ENCODE results near the gene TRIM47.
A peak's percentile ranks its signal among the peaks of the same experiment; 100 is the strongest.

The TRIM47 gene

DNA sequence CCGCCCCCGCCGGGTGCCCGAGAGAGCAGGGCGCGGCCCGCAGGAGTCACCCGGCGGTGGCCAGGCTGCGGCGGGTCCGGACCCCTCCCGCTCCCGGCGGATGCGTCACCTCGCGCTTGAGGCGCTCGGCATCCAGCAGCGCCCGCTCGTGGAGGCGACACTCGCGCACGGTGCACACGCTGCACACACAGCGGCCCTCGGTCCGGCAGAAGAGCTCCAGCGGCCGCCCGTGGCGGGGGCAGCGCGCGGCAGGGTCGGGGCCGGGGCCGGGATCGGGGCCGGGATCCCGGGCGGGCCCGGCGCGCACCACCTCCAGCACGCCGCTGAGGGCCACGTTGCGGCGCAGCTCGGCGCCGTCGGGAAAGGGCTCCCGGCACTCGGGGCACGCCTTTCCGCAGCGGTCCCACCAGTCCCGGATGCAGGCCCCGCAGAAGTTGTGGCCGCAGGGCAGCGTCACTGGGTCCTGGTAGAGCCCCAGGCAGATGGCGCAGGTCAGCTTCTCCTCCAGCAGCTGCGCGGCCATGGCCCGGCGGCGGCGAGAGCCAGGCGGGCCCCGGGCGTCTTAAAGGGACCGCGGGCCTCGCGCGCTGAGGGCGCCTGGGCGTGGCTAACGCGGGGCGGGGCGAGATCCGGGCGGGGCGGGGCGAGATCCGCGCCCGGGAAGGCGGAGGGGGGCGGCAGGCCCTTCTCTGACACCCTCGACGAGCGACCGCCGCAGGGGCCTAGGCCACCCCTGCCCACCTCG is 18.2 kb upstream of the TRIM47 start, which contains the start of gene TRIM65:
Gene TRIM65 (minus strand): TSS at position 537 of the 745 bp plus-strand sequence. CDS start 14 bp downstream, at position 523.
- TF ChIP-seq, protein P1, sequence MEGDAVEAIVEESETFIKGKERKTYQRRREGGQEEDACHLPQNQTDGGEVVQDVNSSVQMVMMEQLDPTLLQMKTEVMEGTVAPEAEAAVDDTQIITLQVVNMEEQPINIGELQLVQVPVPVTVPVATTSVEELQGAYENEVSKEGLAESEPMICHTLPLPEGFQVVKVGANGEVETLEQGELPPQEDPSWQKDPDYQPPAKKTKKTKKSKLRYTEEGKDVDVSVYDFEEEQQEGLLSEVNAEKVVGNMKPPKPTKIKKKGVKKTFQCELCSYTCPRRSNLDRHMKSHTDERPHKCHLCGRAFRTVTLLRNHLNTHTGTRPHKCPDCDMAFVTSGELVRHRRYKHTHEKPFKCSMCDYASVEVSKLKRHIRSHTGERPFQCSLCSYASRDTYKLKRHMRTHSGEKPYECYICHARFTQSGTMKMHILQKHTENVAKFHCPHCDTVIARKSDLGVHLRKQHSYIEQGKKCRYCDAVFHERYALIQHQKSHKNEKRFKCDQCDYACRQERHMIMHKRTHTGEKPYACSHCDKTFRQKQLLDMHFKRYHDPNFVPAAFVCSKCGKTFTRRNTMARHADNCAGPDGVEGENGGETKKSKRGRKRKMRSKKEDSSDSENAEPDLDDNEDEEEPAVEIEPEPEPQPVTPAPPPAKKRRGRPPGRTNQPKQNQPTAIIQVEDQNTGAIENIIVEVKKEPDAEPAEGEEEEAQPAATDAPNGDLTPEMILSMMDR (conservative IDR thresholded peaks at IDR 0.05; ENCODE audit: control insufficient read depth, insufficient read depth, low read depth, low read length): no peak
- H3K4me3 ChIP-seq (ENCODE audit: control insufficient read depth, low read depth, low read length): peak within 1 kb of the TSS; percentile 69
- DNase-seq (ENCODE audit: low read depth): peak; percentile 74

DNA sequence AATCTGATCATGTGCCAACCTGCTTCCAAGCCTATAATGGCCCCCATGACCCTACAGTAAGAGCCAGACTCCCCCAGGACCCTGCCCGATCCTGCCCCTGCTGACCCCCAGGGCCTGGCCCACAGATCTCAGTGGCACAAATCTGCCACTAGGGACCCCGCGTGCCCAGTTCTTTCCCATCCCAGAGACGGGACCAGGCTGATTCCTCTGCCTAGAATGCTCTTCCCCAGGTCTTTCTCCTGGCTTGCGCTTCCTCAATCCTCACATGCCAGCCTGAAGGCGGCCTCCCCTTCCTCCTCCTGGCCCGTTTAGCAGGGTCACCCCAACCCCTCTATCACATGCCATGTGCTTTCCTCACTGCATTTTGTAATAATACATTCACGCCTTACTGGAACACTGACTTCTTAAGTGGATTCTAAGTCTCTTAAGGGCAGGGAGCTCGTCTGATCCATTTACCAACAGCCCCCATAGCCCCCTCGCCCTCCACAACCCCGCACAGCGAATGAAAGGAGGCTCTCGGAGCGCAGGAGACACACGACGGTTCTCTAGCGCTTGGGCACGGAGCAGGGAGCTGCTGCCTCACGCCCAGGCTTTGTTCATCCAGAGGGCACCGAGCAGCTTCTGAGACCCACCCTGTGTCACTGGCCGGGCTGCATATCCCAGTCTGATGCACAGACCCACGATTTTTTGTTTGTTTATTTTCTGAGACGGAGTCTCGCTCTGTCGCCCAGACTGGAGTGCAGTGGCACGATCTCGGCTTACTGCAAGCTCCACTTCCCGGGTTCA is 17.2 kb upstream of the TRIM47 start:
- TF ChIP-seq, protein P1 (conservative IDR thresholded peaks at IDR 0.05; ENCODE audit: control insufficient read depth, insufficient read depth, low read depth, low read length): peak; percentile 41
- peak overlapping the region; percentile 69 for H3K4me3 ChIP-seq (ENCODE audit: control insufficient read depth, low read depth, low read length)
- DNase-seq (ENCODE audit: low read depth): peak; percentile 33

DNA sequence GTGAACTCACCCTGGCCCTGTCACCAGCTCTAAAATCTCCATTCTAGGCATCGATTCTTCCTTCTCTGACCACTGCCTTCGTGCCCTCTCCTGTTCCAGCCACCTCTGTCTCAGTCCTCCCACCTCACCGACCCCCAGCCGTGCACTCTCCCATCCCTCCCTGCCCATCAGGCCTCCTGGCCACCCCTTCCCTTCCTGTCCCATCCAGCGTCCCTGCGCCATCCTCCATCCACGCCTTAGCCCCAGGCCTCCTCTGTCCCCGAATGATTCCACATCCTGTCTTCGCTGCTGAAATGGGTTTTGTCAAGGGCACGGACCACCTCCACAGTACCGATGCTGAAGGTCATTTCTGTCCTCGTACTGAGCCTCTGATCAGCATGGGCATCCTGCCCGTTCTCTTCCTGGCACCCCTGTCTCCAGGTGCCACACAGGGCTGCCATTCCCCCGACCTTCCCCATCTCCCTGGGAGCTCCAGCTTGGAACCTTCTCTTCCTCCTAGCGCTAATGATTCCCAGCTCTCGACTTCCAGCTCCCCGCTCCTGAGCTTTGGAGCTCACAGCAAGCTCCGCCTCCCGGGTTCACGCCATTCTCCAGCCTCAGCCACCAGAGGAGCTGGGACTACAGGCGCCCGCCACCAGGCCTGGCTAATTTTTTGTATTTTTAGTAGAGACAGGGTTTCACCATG is 15.8 kb upstream of the TRIM47 start:
- TF ChIP-seq, protein P1 (conservative IDR thresholded peaks at IDR 0.05; ENCODE audit: control insufficient read depth, insufficient read depth, low read depth, low read length): no peak
- DNase-seq (ENCODE audit: low read depth): peak; percentile 23
- H3K4me3 ChIP-seq (ENCODE audit: control insufficient read depth, low read depth, low read length): no peak overlapping the region

DNA sequence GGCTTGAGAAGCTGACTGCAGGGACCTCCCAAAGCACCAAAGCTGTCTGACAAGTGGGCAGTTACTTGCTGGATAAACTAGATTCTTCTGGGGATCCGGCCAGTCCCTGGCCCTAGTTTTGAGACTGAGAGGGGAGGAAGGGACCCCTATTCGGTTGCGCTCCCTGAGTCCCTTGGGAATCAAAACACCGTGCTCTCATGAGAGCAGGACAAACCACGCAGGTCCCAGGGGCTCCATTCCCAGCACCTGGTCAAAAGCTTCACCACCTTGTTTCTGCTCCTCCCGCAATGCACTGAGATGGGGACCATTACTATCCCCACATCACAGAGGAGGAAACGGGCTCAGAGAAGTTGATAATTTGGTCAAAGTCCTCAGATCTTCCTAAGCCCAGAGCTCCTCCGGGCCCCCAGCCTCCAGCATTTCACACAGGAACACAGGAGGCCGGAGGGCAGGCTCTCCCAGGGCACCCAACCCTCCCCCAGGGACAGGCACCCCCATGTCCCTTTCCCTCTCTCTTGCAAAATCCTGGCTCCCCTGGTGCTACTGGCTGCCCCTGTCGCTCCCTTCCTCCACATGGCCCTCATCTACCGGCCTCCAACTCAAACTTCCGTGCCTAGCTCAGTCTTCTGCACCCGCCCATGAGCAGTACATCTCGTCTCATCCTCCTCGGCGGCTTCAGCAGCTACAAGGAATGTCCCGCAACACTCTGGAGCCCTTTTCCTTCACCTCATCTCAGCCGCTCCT is 15.1 kb upstream of the TRIM47 start:
- DNase-seq (ENCODE audit: low read depth): no peak
- TF ChIP-seq, protein P1 (conservative IDR thresholded peaks at IDR 0.05; ENCODE audit: control insufficient read depth, insufficient read depth, low read depth, low read length): no peak
- no peak overlapping the region for H3K4me3 ChIP-seq (ENCODE audit: control insufficient read depth, low read depth, low read length)

DNA sequence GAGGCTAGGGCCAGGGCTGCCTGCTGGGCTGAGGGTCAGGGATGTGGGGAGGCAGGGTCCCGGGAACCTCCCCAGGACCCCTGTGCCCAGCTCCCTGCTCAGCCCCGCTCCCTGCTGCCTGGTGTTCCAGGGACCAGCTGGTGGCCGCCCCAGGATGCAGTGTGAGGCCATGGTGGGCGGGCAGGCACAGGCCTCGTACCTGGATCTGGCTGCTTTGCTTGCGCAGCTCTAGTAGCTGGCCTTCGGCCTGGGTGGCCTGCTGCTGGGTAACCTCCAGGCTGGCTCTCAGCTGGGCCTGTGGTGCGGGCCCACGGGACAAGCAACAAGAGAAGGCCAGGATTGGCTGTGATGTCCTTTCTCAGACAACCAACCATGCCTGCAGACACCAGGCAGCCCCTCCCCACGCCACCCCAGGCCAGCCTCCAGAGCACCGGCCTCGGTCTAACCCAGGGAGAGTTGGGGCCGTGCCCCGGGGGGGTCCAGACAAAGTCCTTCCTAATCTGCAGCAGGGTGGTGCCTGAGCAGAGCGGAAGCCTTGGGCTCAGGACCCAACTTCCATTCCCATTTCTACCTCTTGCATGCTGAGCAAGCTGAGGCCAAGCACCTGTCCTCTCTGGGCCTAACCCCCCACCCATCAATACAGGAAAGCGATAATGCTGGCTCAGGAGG is 14.3 kb upstream of the TRIM47 start:
- no peak overlapping the region for H3K4me3 ChIP-seq (ENCODE audit: control insufficient read depth, low read depth, low read length)
- no peak for DNase-seq (ENCODE audit: low read depth)
- TF ChIP-seq, protein P1 (conservative IDR thresholded peaks at IDR 0.05; ENCODE audit: control insufficient read depth, insufficient read depth, low read depth, low read length): no peak
